ENCODE data around the gene ELMO1. TPM values are rescaled to one million over a fixed set of nuclear protein-coding genes. Genes with fewer than 3 reads are reported as not detected.

ELMO1 gene
- total and polyA plus RNA-seq, 2 experiments from 2014 or later: 9.6 to 10.8 TPM

- H3K9me3 ChIP-seq (ENCODE audit: low read depth): no peaks in the 10 kb centered on the region
- DNase-seq (ENCODE audit: low read depth in 1 of 2, low spot score in 1 of 2): no peak
- H3K4me1 ChIP-seq (ENCODE audit: low read depth): no peaks in the 10 kb centered on the region
- no peak for TF ChIP-seq CTCF (IDR thresholded peaks at IDR 0.05; ENCODE audit: low read depth, low read length)
- H3K4me3 ChIP-seq: no peak overlapping the region
- no peaks in the 10 kb centered on the region for H3K36me3 ChIP-seq
- no peak overlapping the region for H3K27ac ChIP-seq
- no peaks in the 10 kb centered on the region for H3K27me3 ChIP-seq
Measured at GRCh38 chr7:37415629-37416028, 33.0 kb downstream of the ELMO1 start.

GRCh38 chr7:37414352-37414983 lies 34.2 kb downstream of the ELMO1 start:
- TF ChIP-seq CTCF (IDR thresholded peaks at IDR 0.05; ENCODE audit: low read depth, low read length): no peak
- Histone ChIP-seq H3K4me1 (ENCODE audit: low read depth) (no peaks in the 10 kb centered on the region), H3K9me3 (ENCODE audit: low read depth) (no peaks in the 10 kb centered on the region), H3K36me3 (no peaks in the 10 kb centered on the region), H3K27me3 (no peaks in the 10 kb centered on the region), H3K4me3 (no peak overlapping the region), H3K27ac (no peak overlapping the region)
- no peak for DNase-seq (ENCODE audit: low read depth in 1 of 2, low spot score in 1 of 2)

GRCh38 chr7:37411444-37412034 lies 37.1 kb downstream of the ELMO1 start:
- H3K9me3 ChIP-seq (ENCODE audit: low read depth): no peaks in the 10 kb centered on the region
- peaks cover 7% of the 10 kb centered on the region for H3K4me1 ChIP-seq (ENCODE audit: low read depth)
- TF ChIP-seq CTCF (IDR thresholded peaks at IDR 0.05; ENCODE audit: low read depth, low read length): no peak
- H3K4me3 ChIP-seq: no peak overlapping the region
- H3K27me3 ChIP-seq: no peaks in the 10 kb centered on the region
- DNase-seq (ENCODE audit: low read depth in 1 of 2, low spot score in 1 of 2): no peak
- H3K36me3 ChIP-seq: no peaks in the 10 kb centered on the region
- no peak overlapping the region for H3K27ac ChIP-seq

- H3K4me1 ChIP-seq (ENCODE audit: low read depth): peaks cover 15% of the 10 kb centered on the region
- H3K27ac ChIP-seq: no peak overlapping the region
- H3K36me3 ChIP-seq: no peaks in the 10 kb centered on the region
- no peak overlapping the region for H3K4me3 ChIP-seq
- H3K27me3 ChIP-seq: no peaks in the 10 kb centered on the region
- no peak for TF ChIP-seq CTCF (IDR thresholded peaks at IDR 0.05; ENCODE audit: low read depth, low read length)
- no peaks in the 10 kb centered on the region for H3K9me3 ChIP-seq (ENCODE audit: low read depth)
- no peak for DNase-seq (ENCODE audit: low read depth in 1 of 2, low spot score in 1 of 2)
Measured at GRCh38 chr7:37410305-37411229, 38.1 kb downstream of the ELMO1 start.

- Histone ChIP-seq H3K4me1 (ENCODE audit: low read depth) (peaks cover 23% of the 10 kb centered on the region), H3K27ac (no peak overlapping the region), H3K36me3 (no peaks in the 10 kb centered on the region), H3K4me3 (no peak overlapping the region), H3K9me3 (ENCODE audit: low read depth) (no peaks in the 10 kb centered on the region), H3K27me3 (no peaks in the 10 kb centered on the region)
- DNase-seq (ENCODE audit: low read depth in 1 of 2, low spot score in 1 of 2): no peak
- no peak for TF ChIP-seq CTCF (IDR thresholded peaks at IDR 0.05; ENCODE audit: low read depth, low read length)
Measured at GRCh38 chr7:37409461-37409860, 39.2 kb downstream of the ELMO1 start.
